Naive thymus-derived CD4-positive, alpha-beta T cell (primary cell): Measurements from ENCODE around the gene ADGRL3. TPM values are rescaled to one million over a fixed set of nuclear protein-coding genes. Genes with fewer than 3 reads are reported as not detected.
"Not testable (repeated sequence)": the region's sequence is repeated elsewhere in the genome, so short reads cannot be mapped to it uniquely, and the experiment has no call there.

Source experiments
- ATAC-seq: fragments of 150-1000 bp; cut with Tn5 transposase; 2 replicates; pipeline ENCODE4 v1.10.0; 2021; ENCODE audit warnings: mild to moderate bottlenecking, moderate library complexity
- CTCF ChIA-PET: fragments of 350-600 bp; sonication (Branson Sonifier 250); formaldehyde crosslinking; loops from one replicate; lab custom pipeline; 2021; ENCODE audit warnings: antibody characterized with exemption; lab: Charles Lee
- POLR2A ChIA-PET: fragments of 350-600 bp; sonication (Branson Sonifier 250); formaldehyde crosslinking; loops from one replicate; lab custom pipeline; 2021; ENCODE audit warnings: antibody characterized with exemption, inconsistent platforms; lab: Charles Lee
- DNase-seq, 9 donors: peaks; one replicate each; pipeline versions ENCODE4 v3.0.0 to v3.0.0-alpha.2; 2020 to 2022; ENCODE audit warnings: mixed read lengths in 1 of 9
- H3K27ac ChIP-seq: one replicate; pipeline ENCODE4 v1.7.0; 2013; ENCODE audit warnings: mild to moderate bottlenecking, low read depth, low read length, moderate library complexity
- H3K27me3 ChIP-seq, 2 donors: one replicate each; pipeline ENCODE4 v1.7.0; 2013; ENCODE audit warnings: low read length in 2 of 2, mild to moderate bottlenecking in 2 of 2, moderate library complexity in 2 of 2; ENCODE audit not compliant: control insufficient read depth in 2 of 2, insufficient read depth in 2 of 2
- H3K36me3 ChIP-seq, 3 experiments: 1 replicate in 2 of 3; 2 replicates in 1 of 3; pipeline ENCODE4 v1.7.0; 2013; ENCODE audit warnings: low read length in 3 of 3, mild to moderate bottlenecking in 3 of 3, moderate library complexity in 1 of 3; ENCODE audit not compliant: insufficient read depth in 3 of 3, control insufficient read depth in 2 of 3
- H3K4me1 ChIP-seq, 2 donors: one replicate each; pipeline ENCODE4 v1.7.0; 2013; ENCODE audit warnings: low read length in 2 of 2, mild to moderate bottlenecking in 2 of 2, moderate library complexity in 1 of 2; ENCODE audit not compliant: control insufficient read depth in 2 of 2, insufficient read depth in 2 of 2
- H3K4me3 ChIP-seq: 2 replicates; pipeline ENCODE4 v1.7.0; 2013; ENCODE audit warnings: mild to moderate bottlenecking, low read length
- H3K9me3 ChIP-seq, 3 experiments: 1 replicate in 2 of 3; 2 replicates in 1 of 3; pipeline ENCODE4 v1.7.0; 2013; ENCODE audit warnings: low read length in 3 of 3; ENCODE audit not compliant: control insufficient read depth in 2 of 3
- H3K27ac Mint-ChIP-seq, 9 donors: one replicate each; pipeline ENCODE4 v1.8.0; 2020 to 2022; ENCODE audit warnings: mixed read lengths in 9 of 9, mild to moderate bottlenecking in 8 of 9, moderate library complexity in 5 of 9, inconsistent platforms in 2 of 9
- H3K27me3 Mint-ChIP-seq, 5 donors: one replicate each; pipeline ENCODE4 v1.8.0; 2021 to 2022; ENCODE audit warnings: mixed read lengths in 5 of 5, mild to moderate bottlenecking in 1 of 5
- H3K36me3 Mint-ChIP-seq, 5 donors: one replicate each; pipeline ENCODE4 v1.8.0; 2020 to 2022; ENCODE audit warnings: mixed read lengths in 5 of 5, mild to moderate bottlenecking in 3 of 5, inconsistent platforms in 1 of 5
- H3K4me1 Mint-ChIP-seq, 7 donors: one replicate each; pipeline ENCODE4 v1.8.0; 2020 to 2022; ENCODE audit warnings: mixed read lengths in 7 of 7, mild to moderate bottlenecking in 3 of 7, inconsistent platforms in 1 of 7
- H3K4me3 Mint-ChIP-seq, 10 donors: one replicate each; pipeline ENCODE4 v1.8.0; 2020 to 2022; ENCODE audit warnings: mild to moderate bottlenecking in 10 of 10, mixed read lengths in 10 of 10, moderate library complexity in 6 of 10, inconsistent platforms in 2 of 10
- H3K9me3 Mint-ChIP-seq, 11 donors: one replicate each; pipeline ENCODE4 v1.8.0; 2020 to 2022; ENCODE audit warnings: mixed read lengths in 11 of 11, mild to moderate bottlenecking in 4 of 11, inconsistent platforms in 1 of 11, moderate library complexity in 1 of 11
- intact Hi-C, 2 donors: fragments of 100-400 bp; cut with micrococcal nuclease; formaldehyde crosslinking; loops; one replicate each; pipeline ENCODE4 v1.15.1; 2023
- polyA plus RNA-seq, 2 donors: library from polyadenylated mRNA; unstranded; fragments of 300-500 nt; fragmentation: Illumina TruSeq; gene quantifications; one replicate each; pipeline ENCODE4 v1.2.3, GENCODE V29; 2021
- total RNA-seq, 6 experiments: library from RNA in 5 of 6; stranded (reverse) in 5 of 6; gene quantifications; 1 replicate in 5 of 6; 2 replicates in 1 of 6; pipeline ENCODE4 v1.2.3 and lab custom pipeline; 2021 to 2026

ADGRL3 gene
- total and polyA plus RNA-seq, 7 experiments from 2014 or later, result not detected

DNA sequence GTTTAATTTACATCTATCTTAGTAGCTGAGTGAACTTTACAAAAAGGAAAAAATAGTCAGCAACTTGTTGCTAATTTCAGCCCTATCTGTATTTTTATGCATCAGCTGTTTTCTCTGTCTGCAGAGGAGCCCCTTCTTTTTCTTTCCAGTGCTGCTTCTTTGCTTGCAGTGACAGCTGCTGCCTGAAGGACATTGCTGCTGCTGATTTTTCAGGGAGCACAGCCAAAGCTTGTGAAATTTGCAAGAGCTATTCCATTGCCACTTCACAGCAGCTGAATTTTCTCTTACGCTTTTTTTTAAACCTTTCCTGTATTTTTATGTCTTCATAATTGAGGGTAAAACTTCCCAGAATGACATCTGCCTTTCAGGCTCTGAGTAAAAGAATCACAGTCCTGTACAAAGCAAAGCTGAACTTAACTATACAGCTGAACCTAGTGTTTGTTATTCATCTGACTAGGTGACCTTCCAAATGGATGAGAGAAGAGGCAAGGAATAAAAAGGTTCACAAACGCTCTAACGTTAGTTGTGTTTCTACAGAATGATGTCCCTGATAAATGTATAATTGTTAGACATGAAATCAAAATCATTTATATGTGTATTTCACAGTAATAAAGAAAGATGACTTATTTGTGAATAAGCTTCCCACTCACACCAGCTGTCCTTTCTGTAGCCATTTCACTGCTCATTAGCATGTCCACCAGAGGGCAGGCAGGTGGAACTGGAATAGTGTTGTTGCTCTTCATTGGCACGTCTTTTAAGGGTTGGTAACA lies 541.4 kb downstream of the ADGRL3 start:
- Mint-ChIP-seq H3K27ac (no peak overlapping the region), H3K27me3 (no peaks in the 10 kb centered on the region), H3K4me3 (no peak overlapping the region), H3K9me3 (peaks cover 0 to 17% (median 3%) of the 10 kb centered on the region in 11 donors), H3K4me1 (no peaks in the 10 kb centered on the region), H3K36me3 (no peaks in the 10 kb centered on the region)
- no peak for DNase-seq
- Histone ChIP-seq H3K4me3 (no peak overlapping the region), H3K27ac (no peak overlapping the region), H3K36me3 (no peaks in the 10 kb centered on the region), H3K9me3 (no peaks in the 10 kb centered on the region), H3K4me1 (no peaks in the 10 kb centered on the region), H3K27me3 (no peaks in the 10 kb centered on the region)
- ChIA-PET POLR2A (no interaction called here), CTCF (no interaction called here)
- no peak for ATAC-seq
- intact Hi-C loops, result no loop called here

DNA sequence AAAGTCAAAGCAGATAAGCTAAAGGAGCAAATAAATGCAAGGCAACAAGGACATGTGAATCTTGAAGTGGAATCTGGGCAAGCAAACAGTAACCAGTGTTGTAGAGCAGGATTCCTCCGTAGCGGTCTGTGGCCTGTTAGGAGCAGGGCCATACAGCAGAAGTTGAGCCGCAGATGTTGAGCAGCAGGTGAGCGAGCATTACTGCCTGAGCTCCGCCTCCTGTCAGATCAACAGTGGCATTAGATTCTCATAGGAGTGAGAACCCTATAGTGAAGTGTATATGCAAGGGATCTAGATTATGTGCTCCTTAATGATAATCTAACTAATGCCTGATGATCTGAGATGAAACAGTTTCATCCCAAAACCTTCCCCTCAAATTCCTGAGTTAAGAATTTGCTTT lies 550.7 kb downstream of the ADGRL3 start:
- Mint-ChIP-seq H3K36me3 (no peaks in the 10 kb centered on the region), H3K4me3 (no peak overlapping the region), H3K27ac (no peak overlapping the region), H3K9me3 (peaks cover 0 to 22% (median 6%) of the 10 kb centered on the region in 11 donors), H3K27me3 (no peaks in the 10 kb centered on the region), H3K4me1 (no peaks in the 10 kb centered on the region)
- H3K4me1 ChIP-seq, result no peaks in the 10 kb centered on the region
- CTCF ChIA-PET, result no interaction called here
- intact Hi-C loops, result no loop called here
- H3K9me3 ChIP-seq, result peaks cover 0 to 3% (median 0%) of the 10 kb centered on the region in 3 experiments
- no peak for DNase-seq
- H3K36me3 ChIP-seq, result no peaks in the 10 kb centered on the region
- no peak for ATAC-seq
- H3K4me3 ChIP-seq, result no peak overlapping the region
- H3K27me3 ChIP-seq, result no peaks in the 10 kb centered on the region
- POLR2A ChIA-PET, result no interaction called here
- H3K27ac ChIP-seq, result no peak overlapping the region

DNA sequence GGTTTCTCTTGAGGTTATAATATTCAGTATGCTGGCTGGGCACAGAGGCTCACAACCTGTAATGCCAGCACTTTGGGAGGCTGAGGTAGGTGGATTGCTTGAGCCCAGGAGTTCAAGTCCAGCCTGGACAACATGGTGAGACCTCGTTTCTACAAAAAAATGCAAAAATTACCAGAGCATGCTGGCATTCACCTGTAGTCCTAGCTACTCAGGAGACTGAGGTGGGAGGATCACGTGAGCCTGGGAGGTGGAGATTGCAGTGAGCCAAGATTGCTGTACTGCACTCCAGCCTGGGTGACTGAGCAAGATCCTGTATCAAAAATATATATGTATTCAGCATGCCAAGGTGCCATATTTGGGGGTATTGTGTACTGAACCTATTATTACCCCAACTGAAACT lies 552.5 kb downstream of the ADGRL3 start:
- Mint-ChIP-seq H3K27me3 (no peaks in the 10 kb centered on the region), H3K4me1 (no peaks in the 10 kb centered on the region), H3K36me3 (no peaks in the 10 kb centered on the region), H3K27ac (no peak overlapping the region), H3K4me3 (no peak overlapping the region), H3K9me3 (peaks cover 0 to 30% (median 6%) of the 10 kb centered on the region in 11 donors)
- ChIA-PET POLR2A (no interaction called here), CTCF (no interaction called here)
- Histone ChIP-seq H3K36me3 (no peaks in the 10 kb centered on the region), H3K4me3 (no peak overlapping the region), H3K9me3 (peaks cover 0 to 3% (median 0%) of the 10 kb centered on the region in 3 experiments), H3K27me3 (no peaks in the 10 kb centered on the region), H3K27ac (no peak overlapping the region), H3K4me1 (no peaks in the 10 kb centered on the region)
- ATAC-seq, result no peak
- intact Hi-C loops, result no loop called here
- no peak for DNase-seq

DNA sequence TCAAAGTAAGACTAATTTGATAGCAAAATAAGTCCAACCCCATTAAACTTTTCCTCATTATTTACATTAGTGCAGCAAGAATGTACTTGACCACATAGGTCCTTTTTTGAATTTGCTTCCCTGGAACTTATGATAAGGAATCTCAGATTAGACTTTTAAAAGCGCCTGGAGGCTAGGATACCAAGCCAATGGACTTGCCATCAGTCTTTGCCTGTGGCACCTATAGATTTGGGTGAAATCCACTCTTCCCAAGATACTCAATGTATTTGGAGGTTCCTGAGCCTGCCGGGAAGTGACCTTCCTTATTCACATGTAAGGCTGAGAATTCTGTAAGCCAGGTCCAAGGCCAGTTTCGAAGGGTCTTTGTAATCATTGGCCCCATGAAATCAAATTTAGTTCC lies 553.6 kb downstream of the ADGRL3 start:
- H3K27ac Mint-ChIP-seq, result no peak overlapping the region
- no peak for ATAC-seq
- H3K4me1 Mint-ChIP-seq, result no peaks in the 10 kb centered on the region
- no peak overlapping the region for H3K4me3 Mint-ChIP-seq
- DNase-seq, result no peak
- H3K9me3 Mint-ChIP-seq, result peaks cover 0 to 38% (median 14%) of the 10 kb centered on the region in 11 donors
- no peaks in the 10 kb centered on the region for H3K27me3 Mint-ChIP-seq
- Histone ChIP-seq H3K27ac (no peak overlapping the region), H3K4me1 (no peaks in the 10 kb centered on the region), H3K36me3 (no peaks in the 10 kb centered on the region), H3K4me3 (no peak overlapping the region), H3K27me3 (no peaks in the 10 kb centered on the region), H3K9me3 (peaks cover 0 to 3% (median 0%) of the 10 kb centered on the region in 3 experiments)
- ChIA-PET CTCF (no interaction called here), POLR2A (no interaction called here)
- intact Hi-C loops, result no loop called here
- H3K36me3 Mint-ChIP-seq, result no peaks in the 10 kb centered on the region

DNA sequence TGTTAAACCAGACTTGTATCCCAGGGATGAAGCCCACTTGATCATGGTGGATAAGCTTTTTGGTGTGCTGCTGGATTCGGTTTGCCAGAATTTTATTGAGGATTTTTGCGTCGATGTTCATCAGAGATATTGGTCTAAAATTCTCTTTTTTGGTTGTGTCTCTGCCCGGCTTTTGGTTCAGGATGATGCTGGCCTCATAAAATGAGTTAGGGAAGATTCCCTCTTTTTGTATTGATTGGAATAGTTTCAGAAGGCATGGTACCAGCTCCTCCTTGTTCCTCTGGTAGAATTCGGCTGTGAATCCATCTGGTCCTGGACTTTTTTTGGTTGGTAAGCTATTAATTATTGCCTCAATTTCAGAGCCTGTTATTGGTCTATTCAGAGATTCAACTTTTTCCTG lies 556.8 kb downstream of the ADGRL3 start:
- H3K4me3 ChIP-seq, H3K4me1 ChIP-seq, H3K36me3 ChIP-seq, ATAC-seq, intact Hi-C loops, DNase-seq, H3K9me3 ChIP-seq, H3K27ac ChIP-seq, H3K27me3 ChIP-seq, POLR2A ChIA-PET, H3K4me1 Mint-ChIP-seq, CTCF ChIA-PET, H3K36me3 Mint-ChIP-seq, H3K27me3 Mint-ChIP-seq, H3K27ac Mint-ChIP-seq, H3K4me3 Mint-ChIP-seq: not testable (repeated sequence)
- peaks cover 6 to 46% (median 14%) of the 10 kb centered on the region in 11 donors for H3K9me3 Mint-ChIP-seq

DNA sequence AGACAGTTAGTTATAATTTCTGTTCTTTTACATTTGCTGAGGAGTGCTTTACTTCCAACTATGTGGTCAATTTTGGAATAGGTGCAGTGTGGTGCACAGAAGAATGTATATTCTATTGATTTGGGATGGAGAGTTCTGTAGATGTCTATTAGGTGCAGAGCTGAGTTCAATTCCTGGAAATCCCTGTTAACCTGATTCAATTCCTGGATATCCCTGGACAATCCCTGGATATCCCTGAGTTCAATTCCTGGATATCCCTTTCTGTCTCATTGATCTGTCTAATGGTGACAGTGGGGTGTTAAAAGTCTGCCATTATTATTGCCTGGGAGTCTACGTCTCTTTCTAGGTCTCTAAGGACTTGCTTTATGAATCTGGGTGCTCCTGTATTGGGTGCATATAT lies 557.9 kb downstream of the ADGRL3 start:
- H3K27me3 Mint-ChIP-seq, intact Hi-C loops, H3K4me3 Mint-ChIP-seq, H3K27me3 ChIP-seq, H3K4me1 Mint-ChIP-seq, H3K9me3 ChIP-seq, H3K36me3 ChIP-seq, H3K27ac Mint-ChIP-seq, H3K36me3 Mint-ChIP-seq, CTCF ChIA-PET, POLR2A ChIA-PET, DNase-seq, H3K4me1 ChIP-seq, H3K4me3 ChIP-seq, ATAC-seq, H3K27ac ChIP-seq: not testable (repeated sequence)
- H3K9me3 Mint-ChIP-seq, result peaks cover 6 to 41% (median 14%) of the 10 kb centered on the region in 11 donors

DNA sequence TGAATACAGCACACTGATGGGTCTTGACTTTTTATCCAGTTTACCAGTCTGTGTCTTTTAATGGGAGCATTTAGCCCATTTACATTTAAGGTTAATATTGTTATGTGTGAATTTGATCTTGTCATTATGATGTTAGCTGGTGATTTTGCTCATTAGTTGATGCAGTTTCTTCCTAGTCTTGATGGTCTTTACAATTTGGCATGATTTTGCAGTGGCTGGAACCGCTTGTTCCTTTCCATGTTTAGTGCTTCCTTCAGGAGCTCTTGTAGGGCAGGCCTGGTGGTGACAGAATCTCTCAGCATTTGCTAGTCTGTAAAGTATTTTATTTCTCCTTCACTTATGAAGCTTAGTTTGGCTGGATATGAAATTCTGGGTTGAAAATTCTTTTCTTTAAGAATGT lies 558.5 kb downstream of the ADGRL3 start:
- H3K9me3 Mint-ChIP-seq, result peaks cover 6 to 40% (median 16%) of the 10 kb centered on the region in 11 donors
- H3K9me3 ChIP-seq, H3K4me3 Mint-ChIP-seq, H3K4me1 ChIP-seq, H3K36me3 ChIP-seq, ATAC-seq, H3K36me3 Mint-ChIP-seq, CTCF ChIA-PET, H3K27ac Mint-ChIP-seq, DNase-seq, H3K4me1 Mint-ChIP-seq, intact Hi-C loops, H3K27me3 Mint-ChIP-seq, H3K27ac ChIP-seq, H3K4me3 ChIP-seq, POLR2A ChIA-PET, H3K27me3 ChIP-seq: not testable (repeated sequence)
